Mucosa of rectum (tissue), 2 donors: ENCODE measurements around the gene RFPL3.

ENCODE experiments used
- H3K27ac ChIP-seq, 2 donors: one replicate each; pipeline ENCODE4 v1.7.0; 2013; ENCODE audit warnings: inconsistent platforms in 2 of 2, low read depth in 2 of 2, low read length in 2 of 2
- H3K27me3 ChIP-seq, 2 donors: one replicate each; pipeline ENCODE4 v1.7.0; 2013; ENCODE audit warnings: low read length in 2 of 2; ENCODE audit not compliant: control insufficient read depth in 2 of 2, insufficient read depth in 2 of 2
- H3K36me3 ChIP-seq, 2 donors: one replicate each; pipeline ENCODE4 v1.7.0; 2013; ENCODE audit warnings: low read length in 2 of 2; ENCODE audit not compliant: control insufficient read depth in 2 of 2, insufficient read depth in 2 of 2
- H3K4me1 ChIP-seq, 2 donors: one replicate each; pipeline ENCODE4 v1.7.0; 2013; ENCODE audit warnings: low read length in 2 of 2, mild to moderate bottlenecking in 1 of 2; ENCODE audit not compliant: control insufficient read depth in 2 of 2, insufficient read depth in 2 of 2
- H3K4me3 ChIP-seq, 2 donors: one replicate each; pipeline ENCODE4 v1.7.0; 2013; ENCODE audit warnings: low read length in 2 of 2
- H3K9ac ChIP-seq, 2 donors: one replicate each; pipeline ENCODE4 v1.7.0; 2013; ENCODE audit warnings: low read length in 2 of 2, low read depth in 1 of 2, mild to moderate bottlenecking in 1 of 2
- H3K9me3 ChIP-seq, 2 donors: one replicate each; pipeline ENCODE4 v1.7.0; 2013; ENCODE audit warnings: low read length in 2 of 2; ENCODE audit not compliant: control insufficient read depth in 2 of 2
- donor health status: healthy.
- donor health status: Normal muscosa, but diverticular disease.

The RFPL3 gene

GRCh38 chr22:32319861-32320406, 37.7 kb upstream of the RFPL3 start:
- Histone ChIP-seq H3K27me3 (no peaks in the 10 kb centered on the region), H3K4me3 (no peak overlapping the region), H3K27ac (no peak overlapping the region), H3K9me3 (no peaks in the 10 kb centered on the region), H3K9ac (no peak overlapping the region), H3K4me1 (no peaks in the 10 kb centered on the region), H3K36me3 (no peaks in the 10 kb centered on the region)

- Histone ChIP-seq H3K27me3 (no peaks in the 10 kb centered on the region), H3K36me3 (no peaks in the 10 kb centered on the region), H3K4me1 (no peaks in the 10 kb centered on the region), H3K4me3 (no peak overlapping the region), H3K9ac (no peak overlapping the region), H3K9me3 (no peaks in the 10 kb centered on the region), H3K27ac (no peak overlapping the region)
Measured at GRCh38 chr22:32322986-32323385, 34.7 kb upstream of the RFPL3 start.

GRCh38 chr22:32323513-32324164, 34.0 kb upstream of the RFPL3 start:
- Histone ChIP-seq H3K4me1 (no peaks in the 10 kb centered on the region), H3K9me3 (no peaks in the 10 kb centered on the region), H3K36me3 (no peaks in the 10 kb centered on the region), H3K9ac (no peak overlapping the region), H3K27ac (no peak overlapping the region), H3K4me3 (no peak overlapping the region), H3K27me3 (no peaks in the 10 kb centered on the region)

- Histone ChIP-seq H3K4me1 (no peaks in the 10 kb centered on the region), H3K9me3 (no peaks in the 10 kb centered on the region), H3K4me3 (no peak overlapping the region), H3K27me3 (no peaks in the 10 kb centered on the region), H3K9ac (no peak overlapping the region), H3K36me3 (no peaks in the 10 kb centered on the region), H3K27ac (no peak overlapping the region)
Measured at GRCh38 chr22:32324505-32325415, 32.9 kb upstream of the RFPL3 start.

- no peaks in the 10 kb centered on the region for H3K27me3 ChIP-seq
- H3K36me3 ChIP-seq: no peaks in the 10 kb centered on the region
- H3K9me3 ChIP-seq: no peaks in the 10 kb centered on the region
- H3K27ac ChIP-seq: no peak overlapping the region
- H3K4me3 ChIP-seq: no peak overlapping the region
- H3K9ac ChIP-seq: no peak overlapping the region
- no peaks in the 10 kb centered on the region for H3K4me1 ChIP-seq
Measured at GRCh38 chr22:32325416-32325801, 32.3 kb upstream of the RFPL3 start.

GRCh38 chr22:32325811-32326237, 31.8 kb upstream of the RFPL3 start:
- no peaks in the 10 kb centered on the region for H3K27me3 ChIP-seq
- no peaks in the 10 kb centered on the region for H3K9me3 ChIP-seq
- no peak overlapping the region for H3K9ac ChIP-seq
- H3K36me3 ChIP-seq: no peaks in the 10 kb centered on the region
- H3K4me3 ChIP-seq: no peak overlapping the region
- H3K4me1 ChIP-seq: no peaks in the 10 kb centered on the region
- H3K27ac ChIP-seq: no peak overlapping the region

- H3K27me3 ChIP-seq: no peaks in the 10 kb centered on the region
- no peak overlapping the region for H3K9ac ChIP-seq
- no peak overlapping the region for H3K4me3 ChIP-seq
- H3K9me3 ChIP-seq: no peaks in the 10 kb centered on the region
- H3K27ac ChIP-seq: no peak overlapping the region
- no peaks in the 10 kb centered on the region for H3K36me3 ChIP-seq
- H3K4me1 ChIP-seq: no peaks in the 10 kb centered on the region
Measured at GRCh38 chr22:32326647-32327046, 31.0 kb upstream of the RFPL3 start.

GRCh38 chr22:32327066-32327465, 30.6 kb upstream of the RFPL3 start:
- Histone ChIP-seq H3K4me3 (no peak overlapping the region), H3K9ac (no peak overlapping the region), H3K4me1 (no peaks in the 10 kb centered on the region), H3K36me3 (no peaks in the 10 kb centered on the region), H3K27ac (no peak overlapping the region), H3K9me3 (no peaks in the 10 kb centered on the region), H3K27me3 (no peaks in the 10 kb centered on the region)

GRCh38 chr22:32327596-32328171, 30.0 kb upstream of the RFPL3 start:
- no peaks in the 10 kb centered on the region for H3K36me3 ChIP-seq
- no peak overlapping the region for H3K27ac ChIP-seq
- H3K9ac ChIP-seq: no peak overlapping the region
- no peak overlapping the region for H3K4me3 ChIP-seq
- no peaks in the 10 kb centered on the region for H3K9me3 ChIP-seq
- H3K27me3 ChIP-seq: no peaks in the 10 kb centered on the region
- H3K4me1 ChIP-seq: no peaks in the 10 kb centered on the region
